OCI-LY3 (cell line): Measurements from ENCODE around the gene AGRN.
"Not testable (repeated sequence)": the region's sequence is repeated elsewhere in the genome, so short reads cannot be mapped to it uniquely, and the experiment has no call there.

Experiments
- H2AFZ ChIP-seq: fragments of 200-600, 300-600 bp; shearing (Covaris generic); 2 replicates; pipeline ENCODE4 v1.6.0; 2014; ENCODE audit warnings: antibody characterized with exemption, low read depth, low read length
- H3K27ac ChIP-seq: fragments of 200-600, 300-600 bp; sonication (generic); 2 replicates; pipeline ENCODE4 v1.5.1; 2014; ENCODE audit warnings: mild to moderate bottlenecking, low read length, moderate library complexity, mixed read lengths
- H3K27me3 ChIP-seq: fragments of 200-600, 300-600 bp; sonication (generic); 2 replicates; pipeline ENCODE4 v1.6.1; 2014; ENCODE audit warnings: low read depth, low read length, mixed read lengths
- H3K36me3 ChIP-seq: fragments of 200-600, 300-600 bp; sonication (generic); replicated peaks from 2 replicates; pipeline ENCODE3; 2014; ENCODE audit warnings: low read depth, low read length, mixed read lengths
- H3K4me1 ChIP-seq: fragments of 300-600, 200-600 bp; sonication (generic); 2 replicates; pipeline ENCODE4 v1.6.1; 2014; ENCODE audit warnings: low read length, mixed read lengths
- H3K4me2 ChIP-seq: fragments of 200-600, 300-600 bp; sonication (generic); 2 replicates; pipeline ENCODE4 v1.6.1; 2014; ENCODE audit warnings: low read length, mixed read lengths
- H3K4me3 ChIP-seq: fragments of 300-600, 200-600 bp; sonication (generic); 2 replicates; pipeline ENCODE4 v1.5.1; 2014; ENCODE audit warnings: antibody characterized with exemption, mild to moderate bottlenecking, low read length, moderate library complexity
- H3K79me2 ChIP-seq: fragments of 300-600, 200-600 bp; shearing (Covaris generic); 2 replicates; pipeline ENCODE4 v1.6.1; 2014; ENCODE audit warnings: mild to moderate bottlenecking, low read length, mixed read lengths
- H3K9ac ChIP-seq: fragments of 300-600, 200-600 bp; shearing (Covaris generic); 2 replicates; pipeline ENCODE4 v1.6.0; 2014; ENCODE audit warnings: mild to moderate bottlenecking, low read length, moderate library complexity
- H3K9me3 ChIP-seq: fragments of 200-600, 300-600 bp; shearing (Covaris generic); 2 replicates; pipeline ENCODE4 v1.6.1; 2014; ENCODE audit warnings: low read length, mixed read lengths; ENCODE audit not compliant: insufficient read depth
- H4K20me1 ChIP-seq: fragments of 200-600, 300-600 bp; sonication (generic); 2 replicates; pipeline ENCODE4 v1.6.1; 2016; ENCODE audit warnings: low read length, mixed read lengths; ENCODE audit not compliant: insufficient read depth
- EZH2phosphoT487 ChIP-seq: fragments of 200-600 bp; shearing (Covaris generic); IDR thresholded peaks from 2 replicates; pipeline ENCODE4 v1.6.1; 2018; ENCODE audit warnings: antibody characterized with exemption, mixed run types, low read depth
- TF ChIP-seq, protein P1 (sequence below): fragments of 200-600, 300-600 bp; sonication (generic); IDR thresholded peaks from 2 replicates; pipeline ENCODE4 v1.5.1; 2014; ENCODE audit warnings: antibody characterized with exemption, low read length, low read depth

AGRN gene

GRCh38 chr1:1011396-1011949, 8.4 kb upstream of the AGRN start:
- H3K4me2 ChIP-seq, result no peak overlapping the region
- H3K9me3 ChIP-seq, result no peaks in the 10 kb centered on the region
- H3K36me3 ChIP-seq, result no peaks in the 10 kb centered on the region
- no peak overlapping the region for H2AFZ ChIP-seq
- H3K4me1 ChIP-seq, result peaks cover 12% of the 10 kb centered on the region; the same call in 1 of the 2 replicates
- H3K79me2 ChIP-seq, result no peaks in the 10 kb centered on the region
- no peak overlapping the region for H3K9ac ChIP-seq
- no peaks in the 10 kb centered on the region for H3K27me3 ChIP-seq
- H4K20me1 ChIP-seq, result no peaks in the 10 kb centered on the region
- no peak overlapping the region for H3K4me3 ChIP-seq
- no peak overlapping the region for H3K27ac ChIP-seq
- TF ChIP-seq EZH2phosphoT487, result no peak
- TF ChIP-seq, protein P1, sequence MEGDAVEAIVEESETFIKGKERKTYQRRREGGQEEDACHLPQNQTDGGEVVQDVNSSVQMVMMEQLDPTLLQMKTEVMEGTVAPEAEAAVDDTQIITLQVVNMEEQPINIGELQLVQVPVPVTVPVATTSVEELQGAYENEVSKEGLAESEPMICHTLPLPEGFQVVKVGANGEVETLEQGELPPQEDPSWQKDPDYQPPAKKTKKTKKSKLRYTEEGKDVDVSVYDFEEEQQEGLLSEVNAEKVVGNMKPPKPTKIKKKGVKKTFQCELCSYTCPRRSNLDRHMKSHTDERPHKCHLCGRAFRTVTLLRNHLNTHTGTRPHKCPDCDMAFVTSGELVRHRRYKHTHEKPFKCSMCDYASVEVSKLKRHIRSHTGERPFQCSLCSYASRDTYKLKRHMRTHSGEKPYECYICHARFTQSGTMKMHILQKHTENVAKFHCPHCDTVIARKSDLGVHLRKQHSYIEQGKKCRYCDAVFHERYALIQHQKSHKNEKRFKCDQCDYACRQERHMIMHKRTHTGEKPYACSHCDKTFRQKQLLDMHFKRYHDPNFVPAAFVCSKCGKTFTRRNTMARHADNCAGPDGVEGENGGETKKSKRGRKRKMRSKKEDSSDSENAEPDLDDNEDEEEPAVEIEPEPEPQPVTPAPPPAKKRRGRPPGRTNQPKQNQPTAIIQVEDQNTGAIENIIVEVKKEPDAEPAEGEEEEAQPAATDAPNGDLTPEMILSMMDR, result no peak

- peaks cover 12% of the 10 kb centered on the region; the same call in 1 of the 2 replicates for H3K4me1 ChIP-seq
- peak overlapping the region; percentile 92 for H3K4me3 ChIP-seq
- peak overlapping the region; percentile 91 for H3K4me2 ChIP-seq
- H3K9me3 ChIP-seq, H3K79me2 ChIP-seq, H3K27me3 ChIP-seq, H3K36me3 ChIP-seq, H4K20me1 ChIP-seq: not testable (repeated sequence)
- H3K27ac ChIP-seq, result peak overlapping the region; percentile 55
- H3K9ac ChIP-seq, result peak overlapping the region; percentile 80
- H2AFZ ChIP-seq, result peak overlapping the region; percentile 98
Measured at GRCh38 chr1:1012736-1013104, 7.2 kb upstream of the AGRN start.

DNA sequence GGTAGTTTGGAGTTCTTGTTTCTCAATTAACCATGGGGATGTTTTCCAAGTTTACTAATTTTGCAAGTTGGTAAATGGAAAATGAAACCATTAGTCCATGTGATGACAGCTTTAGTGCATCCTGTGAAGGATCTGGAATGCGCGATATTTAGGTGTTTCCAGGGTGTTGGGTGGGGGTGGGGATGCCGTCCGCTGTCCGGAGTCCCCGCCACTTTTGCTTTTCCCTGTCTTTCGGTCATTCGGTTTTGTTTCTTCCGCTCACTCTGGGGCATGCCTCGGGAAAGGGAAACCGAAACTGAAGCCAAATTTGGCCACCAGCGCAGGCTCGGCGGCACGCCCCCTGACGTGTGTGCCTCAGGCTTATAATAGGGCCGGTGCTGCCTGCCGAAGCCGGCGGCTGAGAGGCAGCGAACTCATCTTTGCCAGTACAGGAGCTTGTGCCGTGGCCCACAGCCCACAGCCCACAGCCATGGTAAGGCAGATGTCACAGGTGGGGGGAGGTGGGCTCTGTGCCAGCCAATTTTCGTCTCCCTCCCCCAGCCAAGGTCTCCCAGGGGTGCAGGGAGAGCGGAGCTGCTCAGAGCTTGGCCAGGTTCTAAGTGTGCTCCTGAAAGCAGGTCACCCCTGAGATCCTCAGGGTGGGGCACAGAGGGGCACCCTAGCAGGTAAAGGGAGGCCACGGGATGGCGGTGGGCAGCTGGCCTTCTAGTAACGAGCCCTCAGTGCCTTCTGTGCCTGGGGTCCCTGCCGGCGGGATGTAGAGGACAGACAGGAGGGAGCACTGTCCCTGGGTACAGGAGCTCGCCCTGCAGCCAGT, 6.6 kb upstream of the AGRN start, which contains the start of gene ISG15:
Gene ISG15, plus strand, starts transcription at position 393 of the 817 bp plus-strand sequence. Its CDS starts 77 bp downstream, at position 470.
- Histone ChIP-seq H2AFZ (peak within 1 kb of the TSS; percentile 98), H3K36me3 (no peaks in the 10 kb centered on the region), H3K9me3 (no peaks in the 10 kb centered on the region), H3K9ac (peak within 1 kb of the TSS; percentile 80), H3K27me3 (no peaks in the 10 kb centered on the region), H4K20me1 (no peaks in the 10 kb centered on the region), H3K4me3 (peak within 1 kb of the TSS; percentile 92), H3K4me2 (peak within 1 kb of the TSS; percentile 91), H3K79me2 (no peaks in the 10 kb centered on the region), H3K27ac (peak within 1 kb of the TSS; percentile 55), H3K4me1 (peaks cover 12% of the 10 kb centered on the region; the same call in 1 of the 2 replicates)
- TF ChIP-seq, protein P1, result no peak
- no peak for TF ChIP-seq EZH2phosphoT487

DNA sequence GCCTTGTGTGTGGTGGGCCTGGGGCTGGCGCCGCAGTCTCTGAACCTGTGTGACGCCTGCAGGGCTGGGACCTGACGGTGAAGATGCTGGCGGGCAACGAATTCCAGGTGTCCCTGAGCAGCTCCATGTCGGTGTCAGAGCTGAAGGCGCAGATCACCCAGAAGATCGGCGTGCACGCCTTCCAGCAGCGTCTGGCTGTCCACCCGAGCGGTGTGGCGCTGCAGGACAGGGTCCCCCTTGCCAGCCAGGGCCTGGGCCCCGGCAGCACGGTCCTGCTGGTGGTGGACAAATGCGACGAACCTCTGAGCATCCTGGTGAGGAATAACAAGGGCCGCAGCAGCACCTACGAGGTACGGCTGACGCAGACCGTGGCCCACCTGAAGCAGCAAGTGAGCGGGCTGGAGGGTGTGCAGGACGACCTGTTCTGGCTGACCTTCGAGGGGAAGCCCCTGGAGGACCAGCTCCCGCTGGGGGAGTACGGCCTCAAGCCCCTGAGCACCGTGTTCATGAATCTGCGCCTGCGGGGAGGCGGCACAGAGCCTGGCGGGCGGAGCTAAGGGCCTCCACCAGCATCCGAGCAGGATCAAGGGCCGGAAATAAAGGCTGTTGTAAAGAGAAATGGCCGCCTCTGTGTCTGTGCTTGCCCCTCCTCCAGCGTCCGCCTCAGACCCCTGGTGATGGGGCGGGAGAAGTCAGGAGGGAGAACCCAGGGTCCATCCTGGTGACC, 5.8 kb upstream of the AGRN start:
- TF ChIP-seq, protein P1, result no peak
- TF ChIP-seq EZH2phosphoT487, result no peak
- Histone ChIP-seq H3K4me2 (peak overlapping the region; percentile 91), H3K27ac (no peak overlapping the region), H3K4me3 (peak overlapping the region; percentile 92), H2AFZ (no peak overlapping the region; the same call in 1 of the 2 replicates), H4K20me1 (no peaks in the 10 kb centered on the region), H3K9ac (peak overlapping the region; percentile 80; the same call in 1 of the 2 replicates), H3K36me3 (no peaks in the 10 kb centered on the region), H3K9me3 (no peaks in the 10 kb centered on the region), H3K79me2 (no peaks in the 10 kb centered on the region), H3K4me1 (peaks cover 12% of the 10 kb centered on the region; the same call in 1 of the 2 replicates), H3K27me3 (no peaks in the 10 kb centered on the region)
